ENCODE results near the gene LSM7. TPM values are rescaled to one million over a fixed set of nuclear protein-coding genes. Genes with fewer than 3 reads are reported as not detected.

LSM7 gene
- 47.5 and 62.2 TPM in 2 replicates for polyA plus RNA-seq

DNA sequence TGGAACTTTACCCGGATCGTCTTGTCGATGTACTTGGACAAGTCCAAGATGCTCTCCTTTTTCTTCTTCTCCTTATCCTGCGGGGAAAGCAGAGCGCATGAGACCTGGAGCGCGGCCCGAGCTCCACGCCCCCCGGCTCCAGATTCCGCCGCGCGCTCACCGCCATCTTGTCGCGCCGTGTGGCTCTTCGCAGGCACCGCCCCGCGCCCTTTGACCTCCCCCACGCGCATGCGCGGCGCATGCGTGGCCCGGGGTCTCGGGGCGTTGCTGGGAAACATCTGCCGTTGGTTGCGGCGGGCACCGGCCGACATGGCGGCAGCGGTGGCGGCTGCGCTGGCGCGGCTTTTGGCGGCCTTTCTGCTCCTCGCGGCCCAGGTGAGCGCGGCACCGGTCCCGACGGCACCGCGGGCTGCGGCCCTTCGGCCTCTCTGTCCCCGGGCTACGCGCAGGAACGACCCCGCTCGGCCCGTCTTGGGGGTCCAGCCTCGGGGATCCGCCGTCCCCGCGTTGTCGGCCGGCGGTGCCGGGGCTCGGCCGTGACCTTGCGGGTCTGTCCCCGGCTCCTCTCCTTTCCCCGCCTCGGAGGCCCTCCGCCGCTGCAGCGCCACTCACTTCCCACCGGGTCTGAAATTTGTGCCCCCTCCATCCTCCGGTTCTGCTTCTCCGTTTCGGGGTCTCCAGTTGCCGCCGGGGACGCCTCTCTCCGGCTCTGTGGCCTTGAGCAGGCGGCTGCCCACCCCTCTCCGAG is at the start of gene LSM7, which contains the start of gene SPPL2B:
LSM7 (minus strand) TSS at position 186 of the 748 bp plus-strand sequence; CDS start at position 166, 20 bp downstream.
SPPL2B (plus strand) TSS at position 284 of the 748 bp plus-strand sequence; CDS start at position 310, 26 bp downstream.

DNA sequence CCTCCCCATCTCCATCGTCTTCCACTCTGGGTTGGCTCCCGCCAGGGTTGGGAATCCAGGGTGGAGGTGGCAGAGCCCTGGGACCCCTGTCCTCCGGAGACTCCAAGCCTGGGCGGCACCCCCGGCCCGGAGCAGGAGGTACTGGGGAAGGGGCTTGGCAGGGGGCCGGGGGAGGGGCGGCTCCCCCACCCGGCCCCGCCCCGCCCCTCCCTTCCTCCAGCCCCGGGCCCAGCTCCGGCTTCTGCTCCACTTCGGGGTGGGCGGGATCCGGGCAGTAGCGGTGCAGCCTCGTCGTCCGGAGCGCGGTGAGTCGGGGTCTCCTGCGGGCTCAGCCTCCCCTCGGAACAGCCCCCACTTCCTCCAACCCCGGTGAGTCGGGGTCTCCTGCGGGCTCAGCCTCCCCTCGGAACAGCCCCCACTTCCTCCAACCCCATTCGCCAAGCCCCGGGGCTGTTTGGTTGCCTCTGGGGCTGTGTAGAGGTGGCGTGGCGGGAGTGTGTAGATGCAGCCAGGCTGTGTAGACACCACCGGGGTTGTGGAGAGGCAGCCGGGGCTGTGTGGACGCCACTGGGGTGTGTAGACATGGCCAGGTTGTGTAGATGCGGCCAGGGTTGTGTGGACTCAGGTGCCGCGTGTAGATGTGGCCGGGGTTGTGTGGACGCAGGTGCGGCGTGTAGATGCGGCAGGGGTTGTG is 31.8 kb upstream of the LSM7 start, which contains the start of gene TMPRSS9:
TMPRSS9 (plus strand) TSS at position 274 of the 694 bp plus-strand sequence. CDS start 29,521 bp downstream, outside the sequence.

GRCh38 chr19:2308114-2308556 is 20.3 kb downstream of the LSM7 start, which contains the start of gene LINGO3:
TSS of gene LINGO3 (minus strand) at chr19:2308154. CDS start at chr19:2291776, 16,378 bp downstream.

GRCh38 chr19:2282062-2282861 is 46.1 kb downstream of the LSM7 start, which contains the start of gene PEAK3:
TSS of gene PEAK3 (minus strand) at chr19:2282175. CDS start at chr19:2280931, 1,244 bp downstream.

Other genes starting within 250 kb of the LSM7 start
- 0.34 and 0.62 TPM in 2 replicates for gene MOB3A, start 232.3 kb downstream of the LSM7 start, polyA plus RNA-seq
- gene IZUMO4, start 231.7 kb downstream of the LSM7 start, polyA plus RNA-seq, result not detected in 2 replicates
- gene AP3D1, start 177.0 kb downstream of the LSM7 start, polyA plus RNA-seq, result 19.1 and 20.9 TPM in 2 replicates
- 0.28 and 0.39 TPM in 2 replicates for gene DOT1L, start 164.7 kb downstream of the LSM7 start, polyA plus RNA-seq
- 8.4 and 8.6 TPM in 2 replicates for gene PLEKHJ1, start 92.3 kb downstream of the LSM7 start, polyA plus RNA-seq
- 0.16 and 0.43 TPM in 2 replicates for gene SF3A2, start 91.8 kb downstream of the LSM7 start, polyA plus RNA-seq
- gene AMH, start 79.3 kb downstream of the LSM7 start, polyA plus RNA-seq, result not detected in 2 replicates
- gene JSRP1, start 72.2 kb downstream of the LSM7 start, polyA plus RNA-seq, result not detected in 2 replicates
- gene PEAK3, start 46.4 kb downstream of the LSM7 start, polyA plus RNA-seq, result not detected in 2 replicates
- 0.59 and 1.0 TPM in 2 replicates for gene LINGO3, start 20.4 kb downstream of the LSM7 start, polyA plus RNA-seq
- 2.0 and 3.0 TPM in 2 replicates for gene SPPL2B, start 98 bp upstream of the LSM7 start, polyA plus RNA-seq
- not detected in 2 replicates for gene TMPRSS9, start 31.7 kb upstream of the LSM7 start, polyA plus RNA-seq
- 64.5 and 79.8 TPM in 2 replicates for gene TIMM13, start 99.0 kb upstream of the LSM7 start, polyA plus RNA-seq
- 0.22 and 1.3 TPM in 2 replicates for gene LMNB2, start 128.4 kb upstream of the LSM7 start, polyA plus RNA-seq
- 0.35 TPM in 2 replicates for gene GADD45B, start 147.5 kb upstream of the LSM7 start, polyA plus RNA-seq